Measurements from ENCODE around the gene P2RY4.

- TF ChIP-seq EZH2 (IDR thresholded peaks at IDR 0.05; ENCODE audit: low read depth) (no peak), CTCF (conservative IDR thresholded peaks at IDR 0.05) (no peak)
Measured at GRCh38 chrX:70226687-70227086, 33.3 kb downstream of the P2RY4 start.

Measured in PC-9 (cell line).